Body of pancreas (tissue), 4 donors: Measurements from ENCODE around the gene OR10G4.

Experiments
- CTCF ChIP-seq, 7 experiments: fragments of 450-650 bp in 4 of 7; fragments of 200-600 bp in 3 of 7; sonication (generic) in 3 of 7; IDR thresholded peaks; one replicate each; pipeline ENCODE4 v1.5.1; 2016 to 2019; ENCODE audit warnings: antibody characterized with exemption in 7 of 7
- POLR2A ChIP-seq, 3 donors: fragments of 450-650 bp; IDR thresholded peaks; one replicate each; pipeline ENCODE4 v1.6.1; 2016; ENCODE audit warnings: antibody characterized with exemption in 3 of 3, mild to moderate bottlenecking in 2 of 3

- TF ChIP-seq POLR2A (IDR thresholded peaks at IDR 0.05) (no peak), CTCF (IDR thresholded peaks at IDR 0.05) (no peak)
Measured at GRCh38 chr11:123977731-123978347, 35.0 kb upstream of the OR10G4 start, which contains the start of gene OR10S1.
